ENCODE measurements around the gene LBP. TPM values are rescaled to one million over a fixed set of nuclear protein-coding genes. Genes with fewer than 3 reads are reported as not detected.

LBP gene
- total and polyA plus RNA-seq, 2 of the 13 experiments (the other 11 are each of a cell fraction or from before 2014, with no cell fraction given) = 0.07 to 0.20 TPM

- H3K4me1 ChIP-seq (ENCODE audit: insufficient read depth, low read length) = no peaks in the 10 kb centered on the region
- no peak for ATAC-seq
- no peak overlapping the region for H3K9ac ChIP-seq (ENCODE audit: insufficient read depth, low read depth, low read length)
- H3K27me3 ChIP-seq (ENCODE audit: control insufficient read depth in 1 of 2, insufficient read depth in 2 of 2, low read length in 2 of 2) = peaks cover 0 to 3% of the 10 kb centered on the region in 2 experiments; a peak in 1 of 5 replicates
- FAIRE-seq = no peak
- no peak overlapping the region for H3K4me2 ChIP-seq (ENCODE audit: low read depth, low read length)
- H4K20me1 ChIP-seq (ENCODE audit: insufficient read depth, low read length) = no peaks in the 10 kb centered on the region
- CTCF ChIA-PET (ENCODE audit: low intra/inter-chr PET ratio, low total read pairs) = no interaction called here
- H3K9me3 ChIP-seq (ENCODE audit: low read length) = no peaks in the 10 kb centered on the region
- no peaks in the 10 kb centered on the region for H3K79me2 ChIP-seq (ENCODE audit: insufficient read depth, low read length)
- H3K27ac ChIP-seq (ENCODE audit: extremely low read length, insufficient read depth, low read length) = no peak overlapping the region
- peak overlapping the region; percentile 20 for H2AFZ ChIP-seq (ENCODE audit: low read length)
- WGBS (ENCODE audit: low lambda C conversion rate) = 24% methylated on average over 8 of the region's 8 CpGs
- H3K4me3 ChIP-seq (replicated peaks in 1 of 3; ENCODE audit: insufficient read depth in 1 of 3, low read depth in 2 of 3, low read length in 3 of 3) = no peak overlapping the region
- no TSS peak for BruUV-seq (replicated peaks)
- H3K36me3 ChIP-seq (replicated peaks in 1 of 2; ENCODE audit: control insufficient read depth in 1 of 2, insufficient read depth in 2 of 2, low read length in 2 of 2) = no peaks in the 10 kb centered on the region
- POLR2A ChIA-PET = no interaction called here
- intact Hi-C loops (cut with micrococcal nuclease; ENCODE audit: unreplicated experiment) = no loop called here
- TF ChIP-seq TSC22D2 (CRISPR knock-in tag; IDR thresholded peaks at IDR 0.05; ENCODE audit: borderline replicate concordance) (no peak), POLR2A (IDR thresholded peaks at IDR 0.05; ENCODE audit: insufficient read depth in 1 of 2, low read depth in 2 of 2, low read length in 2 of 2) (no peak), ZHX1 (CRISPR knock-in tag; IDR thresholded peaks at IDR 0.05; ENCODE audit: low read depth) (no peak), GABPB1 (CRISPR knock-in tag; IDR thresholded peaks at IDR 0.05) (peak; percentile 37; the same call in 1 of the 2 replicates), ZBTB40 (IDR thresholded peaks at IDR 0.05) (peak; percentile 5; the same call in 1 of the 2 replicates), ZBTB40 (CRISPR knock-in tag; IDR thresholded peaks at IDR 0.05) (no peak), MIXL1 (CRISPR knock-in tag; IDR thresholded peaks at IDR 0.05) (no peak), GABPA (IDR thresholded peaks at IDR 0.05; ENCODE audit: low read depth, low read length) (no peak), GABPA (CRISPR knock-in tag; IDR thresholded peaks at IDR 0.05; ENCODE audit: low read depth) (peak; percentile 71)
- in situ Hi-C loops (cut with HindIII; ENCODE audit: extremely low pct_ligation_motif_present, low pct_unique_long_range_greater_than_20kb) = no loop called here
- no peak for DNase-seq (ENCODE audit: low spot score)
Measured at GRCh38 chr20:38386004-38386403, 39.7 kb downstream of the LBP start.
